Skeletal muscle satellite cell (primary cell): ENCODE data around the gene PLD4. TPM values are rescaled to one million over a fixed set of nuclear protein-coding genes. Genes with fewer than 3 reads are reported as not detected.

ENCODE experiments used
- H3K27me3 ChIP-seq: 2 replicates; pipeline ENCODE4 v1.7.0; 2013; ENCODE audit warnings: low read length; ENCODE audit not compliant: control insufficient read depth, insufficient read depth
- H3K36me3 ChIP-seq: 2 replicates; pipeline ENCODE4 v1.7.0; 2013; ENCODE audit warnings: mild to moderate bottlenecking, control low read depth, low read length; ENCODE audit not compliant: insufficient read depth
- H3K4me1 ChIP-seq: 2 replicates; pipeline ENCODE4 v1.7.0; 2013; ENCODE audit warnings: low read length; ENCODE audit not compliant: control insufficient read depth, insufficient read depth
- H3K4me2 ChIP-seq: 2 replicates; pipeline ENCODE4 v1.7.0; 2013; ENCODE audit warnings: mild to moderate bottlenecking, low read length
- H3K4me3 ChIP-seq: 2 replicates; pipeline ENCODE4 v1.7.0; 2013; ENCODE audit warnings: low read length
- H3K9ac ChIP-seq: 2 replicates; pipeline ENCODE4 v1.7.0; 2013; ENCODE audit warnings: mild to moderate bottlenecking, low read depth, low read length, moderate library complexity
- H3K9me3 ChIP-seq: replicated peaks from 2 replicates; pipeline ENCODE4 v1.7.0; 2013; ENCODE audit warnings: mild to moderate bottlenecking, control low read depth, low read length
- total RNA-seq: library from RNA; depleted of rRNA; stranded (reverse); fragments of >200 nt; gene quantifications from 2 replicates; pipeline ENCODE4 v1.2.3, GENCODE V29; 2012; rRNA removed

PLD4 gene
- under 0.01 TPM in 1 of 2 replicates, not detected in the other for total RNA-seq

- H3K4me2 ChIP-seq, result no peak within 1 kb of the TSS
- no peaks in the 10 kb centered on the region for H3K4me1 ChIP-seq
- peaks cover under 1% of the 10 kb centered on the region for H3K27me3 ChIP-seq
- no peak within 1 kb of the TSS for H3K4me3 ChIP-seq
- no peaks in the 10 kb centered on the region for H3K9me3 ChIP-seq
- no peaks in the 10 kb centered on the region for H3K36me3 ChIP-seq
- no peak within 1 kb of the TSS for H3K9ac ChIP-seq
Observed at GRCh38 chr14:104924421-104925213, at the start of gene PLD4. PLD4 (plus strand) TSS chr14:104924879; CDS start chr14:104927141, 2,262 bp downstream.

GRCh38 chr14:104875412-104875751 is 49.3 kb upstream of the PLD4 start:
- Histone ChIP-seq H3K4me1 (peaks cover 26% of the 10 kb centered on the region), H3K36me3 (peaks cover 18% of the 10 kb centered on the region), H3K27me3 (no peaks in the 10 kb centered on the region), H3K4me2 (no peak overlapping the region), H3K9ac (no peak overlapping the region), H3K4me3 (no peak overlapping the region), H3K9me3 (no peaks in the 10 kb centered on the region)

- H3K4me2 ChIP-seq, result no peak overlapping the region
- peaks cover 22% of the 10 kb centered on the region for H3K36me3 ChIP-seq
- peaks cover 26% of the 10 kb centered on the region for H3K4me1 ChIP-seq
- no peak overlapping the region for H3K4me3 ChIP-seq
- no peak overlapping the region for H3K9ac ChIP-seq
- no peaks in the 10 kb centered on the region for H3K9me3 ChIP-seq
- H3K27me3 ChIP-seq, result no peaks in the 10 kb centered on the region
Observed at GRCh38 chr14:104875811-104876210, 48.9 kb upstream of the PLD4 start.

GRCh38 chr14:104876251-104876699 is 48.4 kb upstream of the PLD4 start:
- Histone ChIP-seq H3K9ac (no peak overlapping the region), H3K4me3 (no peak overlapping the region), H3K4me2 (no peak overlapping the region), H3K9me3 (no peaks in the 10 kb centered on the region), H3K36me3 (peaks cover 26% of the 10 kb centered on the region), H3K4me1 (peaks cover 26% of the 10 kb centered on the region), H3K27me3 (no peaks in the 10 kb centered on the region)

GRCh38 chr14:104877066-104877805 is 47.4 kb upstream of the PLD4 start:
- Histone ChIP-seq H3K4me2 (no peak overlapping the region), H3K9me3 (no peaks in the 10 kb centered on the region), H3K27me3 (no peaks in the 10 kb centered on the region), H3K9ac (no peak overlapping the region), H3K36me3 (peaks cover 29% of the 10 kb centered on the region), H3K4me1 (peaks cover 16% of the 10 kb centered on the region), H3K4me3 (no peak overlapping the region)

GRCh38 chr14:104877806-104878550 is 46.7 kb upstream of the PLD4 start:
- no peaks in the 10 kb centered on the region for H3K9me3 ChIP-seq
- peaks cover 9% of the 10 kb centered on the region for H3K4me1 ChIP-seq
- no peaks in the 10 kb centered on the region for H3K27me3 ChIP-seq
- H3K9ac ChIP-seq, result no peak overlapping the region
- H3K36me3 ChIP-seq, result peaks cover 29% of the 10 kb centered on the region
- H3K4me3 ChIP-seq, result no peak overlapping the region
- H3K4me2 ChIP-seq, result no peak overlapping the region

- Histone ChIP-seq H3K4me1 (peaks cover 3% of the 10 kb centered on the region), H3K27me3 (no peaks in the 10 kb centered on the region), H3K9ac (no peak overlapping the region), H3K4me3 (no peak overlapping the region), H3K36me3 (peaks cover 35% of the 10 kb centered on the region), H3K9me3 (no peaks in the 10 kb centered on the region), H3K4me2 (no peak overlapping the region)
Observed at GRCh38 chr14:104878582-104878981, 46.1 kb upstream of the PLD4 start.

- no peak overlapping the region for H3K9ac ChIP-seq
- peaks cover 39% of the 10 kb centered on the region for H3K36me3 ChIP-seq
- H3K4me1 ChIP-seq, result no peaks in the 10 kb centered on the region
- H3K27me3 ChIP-seq, result no peaks in the 10 kb centered on the region
- H3K4me2 ChIP-seq, result no peak overlapping the region
- H3K9me3 ChIP-seq, result no peaks in the 10 kb centered on the region
- no peak overlapping the region for H3K4me3 ChIP-seq
Observed at GRCh38 chr14:104879201-104879982, 45.3 kb upstream of the PLD4 start.

GRCh38 chr14:104879983-104880565 is 44.6 kb upstream of the PLD4 start:
- H3K4me3 ChIP-seq, result no peak overlapping the region
- H3K4me2 ChIP-seq, result no peak overlapping the region
- H3K36me3 ChIP-seq, result peaks cover 39% of the 10 kb centered on the region
- H3K27me3 ChIP-seq, result no peaks in the 10 kb centered on the region
- no peaks in the 10 kb centered on the region for H3K4me1 ChIP-seq
- no peaks in the 10 kb centered on the region for H3K9me3 ChIP-seq
- H3K9ac ChIP-seq, result no peak overlapping the region

GRCh38 chr14:104880584-104881210 is 44.0 kb upstream of the PLD4 start:
- Histone ChIP-seq H3K4me3 (no peak overlapping the region), H3K9me3 (no peaks in the 10 kb centered on the region), H3K36me3 (peaks cover 43% of the 10 kb centered on the region)

More at GRCh38 chr14:104880584-104881210, 44.0 kb upstream of the PLD4 start:
- Histone ChIP-seq H3K4me2 (no peak overlapping the region), H3K9ac (no peak overlapping the region), H3K27me3 (no peaks in the 10 kb centered on the region), H3K4me1 (no peaks in the 10 kb centered on the region)
